Keratinocyte (primary cell): ENCODE measurements around the gene RHOXF2B. TPM values are rescaled to one million over a fixed set of nuclear protein-coding genes. Genes with fewer than 3 reads are reported as not detected.
"Not testable (repeated sequence)": the region's sequence is repeated elsewhere in the genome, so short reads cannot be mapped to it uniquely, and the experiment has no call there.

ENCODE experiments used
- DNase-seq: peaks from one replicate; pipeline ENCODE4 v3.0.0-alpha.2; 2011; ENCODE audit warnings: low read depth, missing footprints, low spot score
- FAIRE-seq: peaks from 2 replicates; lab custom pipeline; 2011; peaks lifted over from hg19 to GRCh38; lab: Jason Lieb, UNC
- H2AFZ ChIP-seq: 2 replicates; pipeline ENCODE4 v1.6.0; 2012; ENCODE audit warnings: low read length, control low read depth, inconsistent platforms; ENCODE audit not compliant: control insufficient read depth
- H3K27ac ChIP-seq: 2 replicates; pipeline ENCODE4 v1.5.1; 2011; ENCODE audit warnings: low read length; ENCODE audit not compliant: control insufficient read depth, insufficient read depth
- H3K27me3 ChIP-seq: 3 replicates; pipeline ENCODE4 v1.6.0; 2011; ENCODE audit warnings: low read length; ENCODE audit not compliant: control insufficient read depth, insufficient read depth; ENCODE audit errors: extremely low read depth
- H3K36me3 ChIP-seq, 2 experiments: 2 replicates in 1 of 2; 3 replicates in 1 of 2; pipeline ENCODE4 v1.5.1; 2011; ENCODE audit warnings: low read length in 2 of 2, mild to moderate bottlenecking in 1 of 2; ENCODE audit not compliant: control insufficient read depth in 2 of 2, insufficient read depth in 2 of 2; ENCODE audit errors: extremely low read depth in 1 of 2
- H3K4me1 ChIP-seq: 3 replicates; pipeline ENCODE4 v1.5.1; 2011; ENCODE audit warnings: low read length; ENCODE audit not compliant: control insufficient read depth, insufficient read depth; ENCODE audit errors: extremely low read depth
- H3K4me2 ChIP-seq: 3 replicates; pipeline ENCODE4 v1.6.0; 2011; ENCODE audit warnings: low read depth, low read length; ENCODE audit not compliant: control insufficient read depth, insufficient read depth; ENCODE audit errors: extremely low read depth
- H3K4me3 ChIP-seq, 3 experiments: fragments of 200-600 bp in 1 of 3; sonication (generic) in 1 of 3; 2 replicates in 2 of 3; 3 replicates in 1 of 3; pipeline ENCODE4 v1.5.1; 2011 to 2016; ENCODE audit warnings: low read length in 3 of 3, mild to moderate bottlenecking in 3 of 3, control low read depth in 2 of 3, inconsistent platforms in 1 of 3, low read depth in 1 of 3, mixed read lengths in 1 of 3, mixed run types in 1 of 3, moderate library complexity in 1 of 3; ENCODE audit not compliant: control insufficient read depth in 2 of 3, insufficient read depth in 2 of 3; ENCODE audit errors: extremely low read depth in 1 of 3
- H3K79me2 ChIP-seq: 2 replicates; pipeline ENCODE4 v1.6.0; 2012; ENCODE audit warnings: low read length; ENCODE audit not compliant: control insufficient read depth, insufficient read depth
- H3K9ac ChIP-seq: 3 replicates; pipeline ENCODE4 v1.6.0; 2011; ENCODE audit warnings: low read length; ENCODE audit not compliant: control insufficient read depth, insufficient read depth; ENCODE audit errors: extremely low read depth
- H3K9me1 ChIP-seq: 3 replicates; pipeline ENCODE4 v1.6.0; 2011; ENCODE audit warnings: low read length; ENCODE audit not compliant: control insufficient read depth, insufficient read depth; ENCODE audit errors: extremely low read depth
- H3K9me3 ChIP-seq: 2 replicates; pipeline ENCODE4 v1.5.1; 2012; ENCODE audit warnings: low read depth, low read length; ENCODE audit not compliant: control insufficient read depth
- H4K20me1 ChIP-seq: 3 replicates; pipeline ENCODE4 v1.6.0; 2011; ENCODE audit warnings: low read length; ENCODE audit not compliant: control insufficient read depth, insufficient read depth; ENCODE audit errors: extremely low read depth
- EZH2 ChIP-seq: IDR thresholded peaks from one replicate; pipeline ENCODE4 v1.6.1; 2012; ENCODE audit warnings: inconsistent platforms, mild to moderate bottlenecking, low read length, moderate library complexity
- dilution Hi-C: fragments of 300-500 bp; cut with MboI; formaldehyde crosslinking; loops from one replicate; pipeline ENCODE4 v1.7.0; 2020; ENCODE audit warnings: low sequenced_read_pairs; ENCODE audit not compliant: extremely low pct_ligation_motif_present
- polyA plus RNA-seq, 5 experiments: library from polyadenylated mRNA; depleted of rRNA in 3 of 5; stranded (reverse) in 3 of 5; stranded (forward) in 1 of 5; unstranded in 1 of 5; fragments of >200 nt; gene quantifications; 1 replicate in 1 of 5; 2 replicates in 3 of 5; 3 replicates in 1 of 5; pipeline versions ENCODE4 v1.2.1 to v1.2.3, GENCODE V29; 2011 to 2012; ENCODE audit warnings: missing spikeins in 2 of 5, low read depth in 1 of 5, low replicate concordance in 1 of 5
- TF ChIP-seq, protein P1 (sequence below), 3 experiments: IDR thresholded peaks in 1 of 3; conservative IDR thresholded peaks in 1 of 3; optimal IDR thresholded peaks in 1 of 3; 2 replicates in 2 of 3; 3 replicates in 1 of 3; pipeline versions ENCODE3 to v1.5.1; 2011; ENCODE audit warnings: low read length in 3 of 3, mild to moderate bottlenecking in 3 of 3, moderate library complexity in 2 of 3, control low read depth in 1 of 3, inconsistent platforms in 1 of 3; ENCODE audit not compliant: insufficient read depth in 2 of 3; ENCODE audit errors: extremely low read depth in 1 of 3

The RHOXF2B gene
- polyA plus RNA-seq, 1 donor (not counting 4 experiments of a cell fraction or from before 2014, with no cell fraction given), result 0.03 TPM

GRCh38 chrX:120090208-120090607 lies 12.7 kb upstream of the RHOXF2B start:
- no peaks in the 10 kb centered on the region for H4K20me1 ChIP-seq
- no peak overlapping the region for H3K9ac ChIP-seq
- no peak overlapping the region for H2AFZ ChIP-seq
- H3K79me2 ChIP-seq, result no peaks in the 10 kb centered on the region
- no peak overlapping the region for H3K4me2 ChIP-seq
- no peaks in the 10 kb centered on the region for H3K9me1 ChIP-seq
- H3K9me3 ChIP-seq, result no peaks in the 10 kb centered on the region
- dilution Hi-C loops, result no loop called here
- no peaks in the 10 kb centered on the region for H3K4me1 ChIP-seq
- no peaks in the 10 kb centered on the region for H3K27me3 ChIP-seq
- no peak for FAIRE-seq
- H3K27ac ChIP-seq, result no peak overlapping the region
- DNase-seq, result no peak
- no peaks in the 10 kb centered on the region for H3K36me3 ChIP-seq
- TF ChIP-seq EZH2, result no peak
- TF ChIP-seq, protein P1, sequence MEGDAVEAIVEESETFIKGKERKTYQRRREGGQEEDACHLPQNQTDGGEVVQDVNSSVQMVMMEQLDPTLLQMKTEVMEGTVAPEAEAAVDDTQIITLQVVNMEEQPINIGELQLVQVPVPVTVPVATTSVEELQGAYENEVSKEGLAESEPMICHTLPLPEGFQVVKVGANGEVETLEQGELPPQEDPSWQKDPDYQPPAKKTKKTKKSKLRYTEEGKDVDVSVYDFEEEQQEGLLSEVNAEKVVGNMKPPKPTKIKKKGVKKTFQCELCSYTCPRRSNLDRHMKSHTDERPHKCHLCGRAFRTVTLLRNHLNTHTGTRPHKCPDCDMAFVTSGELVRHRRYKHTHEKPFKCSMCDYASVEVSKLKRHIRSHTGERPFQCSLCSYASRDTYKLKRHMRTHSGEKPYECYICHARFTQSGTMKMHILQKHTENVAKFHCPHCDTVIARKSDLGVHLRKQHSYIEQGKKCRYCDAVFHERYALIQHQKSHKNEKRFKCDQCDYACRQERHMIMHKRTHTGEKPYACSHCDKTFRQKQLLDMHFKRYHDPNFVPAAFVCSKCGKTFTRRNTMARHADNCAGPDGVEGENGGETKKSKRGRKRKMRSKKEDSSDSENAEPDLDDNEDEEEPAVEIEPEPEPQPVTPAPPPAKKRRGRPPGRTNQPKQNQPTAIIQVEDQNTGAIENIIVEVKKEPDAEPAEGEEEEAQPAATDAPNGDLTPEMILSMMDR (optimal IDR thresholded peaks at IDR 0.05 in 1 of 3, IDR thresholded peaks at IDR 0.05 in 1 of 3, conservative IDR thresholded peaks at IDR 0.05 in 1 of 3; ENCODE audit: extremely low read depth in 1 of 3, insufficient read depth in 2 of 3, low read length in 3 of 3), result no peak
- H3K4me3 ChIP-seq, result no peak overlapping the region

DNA sequence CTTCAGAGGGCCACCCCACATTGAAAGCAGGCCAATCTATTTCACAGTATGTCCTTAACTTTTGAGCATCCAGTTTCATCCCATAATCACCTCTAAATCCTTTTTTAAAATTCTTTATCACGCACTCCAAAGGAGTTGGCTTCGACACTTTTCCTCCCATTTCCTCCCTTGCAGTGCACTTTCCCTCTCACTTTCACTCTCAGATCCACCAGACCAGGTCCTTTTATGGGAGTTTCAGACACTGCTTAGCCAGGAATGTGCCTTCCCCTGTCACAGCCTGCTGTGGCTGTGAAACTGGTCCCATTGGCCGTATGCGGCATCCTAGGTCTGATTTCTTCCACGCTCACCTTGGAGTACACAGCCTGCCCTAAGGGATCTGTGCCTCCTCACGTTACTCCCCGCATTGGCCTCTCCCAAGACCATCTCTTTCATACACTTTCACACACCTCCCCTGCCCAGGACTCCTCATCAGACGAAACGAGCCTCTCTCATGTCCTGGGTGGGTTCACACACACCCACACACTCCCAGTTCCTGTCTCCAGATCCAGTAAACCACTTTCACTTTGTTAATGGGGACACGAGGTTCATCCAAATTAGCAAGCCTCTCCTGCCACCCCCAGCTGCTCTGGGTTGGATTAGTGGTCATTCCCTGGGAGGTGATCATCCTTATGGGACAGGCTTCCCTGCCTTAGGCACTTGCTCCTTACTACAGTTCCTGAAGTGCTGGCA lies 10.0 kb upstream of the RHOXF2B start:
- TF ChIP-seq, protein P1 (optimal IDR thresholded peaks at IDR 0.05 in 1 of 3, IDR thresholded peaks at IDR 0.05 in 1 of 3, conservative IDR thresholded peaks at IDR 0.05 in 1 of 3; ENCODE audit: extremely low read depth in 1 of 3, insufficient read depth in 2 of 3, low read length in 3 of 3), result no peak
- no peak for TF ChIP-seq EZH2
- H3K4me2 ChIP-seq, result no peak overlapping the region
- H3K4me1 ChIP-seq, result no peaks in the 10 kb centered on the region
- H2AFZ ChIP-seq, result no peak overlapping the region
- DNase-seq, result no peak
- no peaks in the 10 kb centered on the region for H3K36me3 ChIP-seq
- no peak for FAIRE-seq
- no peak overlapping the region for H3K9ac ChIP-seq
- H3K9me3 ChIP-seq, result no peaks in the 10 kb centered on the region
- no peak overlapping the region for H3K4me3 ChIP-seq
- H3K27ac ChIP-seq, result no peak overlapping the region
- no peaks in the 10 kb centered on the region for H3K79me2 ChIP-seq
- no peaks in the 10 kb centered on the region for H3K27me3 ChIP-seq
- no peaks in the 10 kb centered on the region for H3K9me1 ChIP-seq
- no peaks in the 10 kb centered on the region for H4K20me1 ChIP-seq
- dilution Hi-C loops, result no loop called here

GRCh38 chrX:120085553-120086185 lies 8.2 kb upstream of the RHOXF2B start:
- H3K4me3 ChIP-seq, H3K36me3 ChIP-seq, H3K9me3 ChIP-seq, H3K4me2 ChIP-seq, H2AFZ ChIP-seq, dilution Hi-C loops, H3K9me1 ChIP-seq, H4K20me1 ChIP-seq, H3K27me3 ChIP-seq, H3K79me2 ChIP-seq, DNase-seq, H3K27ac ChIP-seq, H3K4me1 ChIP-seq, H3K9ac ChIP-seq: not testable (repeated sequence)
- peak; percentile 41 for FAIRE-seq
